Heart right ventricle (tissue), 16 donors: ENCODE results near the gene ZMIZ1. TPM values are rescaled to one million over a fixed set of nuclear protein-coding genes. Genes with fewer than 3 reads are reported as not detected.
A peak's percentile ranks its signal among the peaks of the same experiment; 100 is the strongest.

Experiments
- ATAC-seq, 8 donors: fragments of 200-7000 bp; cut with Tn5 transposase; one replicate each; pipeline ENCODE4 v1.9.1; 2020; ENCODE audit warnings: mild to moderate bottlenecking in 8 of 8, moderate library complexity in 8 of 8, moderate number of reproducible peaks in 1 of 8
- DNase-seq, 2 donors: peaks; one replicate each; pipeline ENCODE4 v3.0.0-alpha.2; 2020
- H3K27ac ChIP-seq, 10 donors: fragments of 200-600 bp; sonication (generic) in 2 of 10; one replicate each; pipeline versions ENCODE4 v1.5.0 to v1.8.0; 2020 to 2022; ENCODE audit warnings: mild to moderate bottlenecking in 3 of 10
- H3K27me3 ChIP-seq, 7 donors: fragments of 200-600 bp; one replicate each; pipeline ENCODE4 v1.8.0; 2021 to 2022; ENCODE audit warnings: mild to moderate bottlenecking in 2 of 7
- H3K36me3 ChIP-seq, 9 donors: fragments of 200-600 bp; sonication (generic) in 1 of 9; one replicate each; pipeline versions ENCODE4 v1.5.0 to v1.8.0; 2020 to 2022; ENCODE audit warnings: mild to moderate bottlenecking in 2 of 9
- H3K4me1 ChIP-seq, 9 donors: fragments of 200-600 bp; sonication (generic) in 1 of 9; one replicate each; pipeline versions ENCODE4 v1.5.0 to v1.8.0; 2020 to 2022; ENCODE audit warnings: mild to moderate bottlenecking in 4 of 9
- H3K4me3 ChIP-seq, 10 donors: fragments of 200-600 bp; sonication (generic) in 2 of 10; one replicate each; pipeline versions ENCODE4 v1.5.0 to v1.8.0; 2020 to 2022; ENCODE audit warnings: mild to moderate bottlenecking in 7 of 10, moderate library complexity in 2 of 10
- H3K9me3 ChIP-seq, 11 donors: fragments of 200-600 bp in 10 of 11; sonication (generic) in 2 of 11; one replicate each; pipeline versions ENCODE4 v1.5.0 to v1.8.0; 2013 to 2022; ENCODE audit warnings: mild to moderate bottlenecking in 2 of 11, control low read depth in 1 of 11, moderate library complexity in 1 of 11
- WGBS, 2 donors: extraction: QIAGEN DNeasy Blood & Tissue Kit; methylation state at CpG; one replicate each; pipeline ENCODE4 v1.1.7; 2013; ENCODE audit warnings: inconsistent platforms in 1 of 2; 5-methylcytosine and 5-hydroxymethylcytosine counted together
- intact Hi-C, 10 donors: fragments of 100-400 bp; cut with DNase I; formaldehyde crosslinking; loops; one replicate each; pipeline versions ENCODE4 v1.11.1 to v1.14.2; 2022
- polyA plus RNA-seq, 2 donors: library from polyadenylated mRNA; stranded (reverse); fragments of 200-250 nt; gene quantifications; one replicate each; pipeline ENCODE4 v1.2.3, GENCODE V29; 2013
- total RNA-seq, 10 donors: library from RNA; stranded (reverse); fragmentation: NEBNext Ultra II Directional in 3 of 10; extraction: Animal tissue kit (Norgen Biotek cat#: 25700) in 3 of 10; gene quantifications; one replicate each; pipeline versions ENCODE4 v1.2.1 to v1.2.4, GENCODE V29; 2021 to 2023
- TF ChIP-seq, protein P1 (sequence below), 9 donors: fragments of 200-600 bp; sonication (generic) in 2 of 9; IDR thresholded peaks; one replicate each; pipeline versions ENCODE4 v1.5.0 to v1.8.0; 2021 to 2022; ENCODE audit warnings: antibody characterized with exemption in 9 of 9, mild to moderate bottlenecking in 5 of 9, moderate library complexity in 1 of 9
- donor health status: Arrhythmogenic right ventricular cardiomyopathy.
- donor health status: ischemic (EF 13 %, LVEDD 7.1; RV severe dilation, severe dysfunction).
- donor health status: healthy with polysubstance abuse.
- donor health status: DM: no; HTN: yes; CAD: no.
- donor health status: DM: no; HTN: no; CAD: no.
- donor health status: ischemic (EF 25% LVEDD 6.9; RV normal size, moderate dysfunction).
- donor health status: ischemic (EF 25% LVEDD 5.7; RV mildly dilated, moderate dysfunction).
- donor health status: healthy.
- donor health status: DM: yes; HTN: yes; CAD: no.
- donor health status: Ischemic cardiomyopathy.
- donor health status: ischemic (EF 35%, LVEDD 5.7; RV mildly dilated, moderate dysfunction).
- donor health status: nonischemic (EF 11% LVEDD 7.7; RV severe dilation, severe dysfunction).
- donor health status: DM: yes; HTN: yes; CAD: no.
- donor health status: PGD.
- donor health status: ischemic (EF 29% LVEDD 5.4; RV normal size, mild dysfunction).
- donor health status: nonischemic (EF 23%, LVEDD 6.1; RV moderate dilation, normal function).

ZMIZ1 gene
- total and polyA plus RNA-seq, 12 donors, result 24.2 to 61.5 (median 49.8) TPM

DNA sequence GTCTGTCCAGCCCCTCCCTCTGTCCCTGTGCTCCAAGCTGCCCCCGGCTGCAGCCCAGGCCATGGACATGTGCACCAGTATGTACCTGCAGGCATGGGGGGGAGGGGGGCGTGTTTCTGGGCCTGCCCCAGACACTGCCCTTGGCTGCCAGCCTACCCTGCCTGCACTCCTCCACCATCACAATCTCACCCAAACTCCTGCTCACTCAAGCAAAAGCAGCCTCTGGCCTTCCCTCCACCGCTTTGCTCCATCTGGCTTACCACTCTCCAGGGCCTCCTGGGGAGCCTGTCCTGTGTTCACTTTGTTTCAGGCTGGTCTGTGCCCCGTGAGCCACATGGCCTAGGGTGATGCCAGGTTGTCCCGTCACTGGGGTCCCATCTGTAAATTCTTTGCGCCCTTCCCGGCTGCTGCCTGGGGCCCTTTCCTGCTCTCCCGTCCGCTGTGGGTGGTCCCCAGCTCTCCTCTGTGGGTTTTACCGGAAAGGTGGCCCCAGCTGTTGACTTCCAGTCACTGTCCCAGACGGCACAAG is 245.2 kb downstream of the ZMIZ1 start:
- no peaks in the 10 kb centered on the region for H3K27me3 ChIP-seq
- ATAC-seq (peak in 1 of 8 donors; percentile 3), DNase-seq (no peak)
- TF ChIP-seq, protein P1, sequence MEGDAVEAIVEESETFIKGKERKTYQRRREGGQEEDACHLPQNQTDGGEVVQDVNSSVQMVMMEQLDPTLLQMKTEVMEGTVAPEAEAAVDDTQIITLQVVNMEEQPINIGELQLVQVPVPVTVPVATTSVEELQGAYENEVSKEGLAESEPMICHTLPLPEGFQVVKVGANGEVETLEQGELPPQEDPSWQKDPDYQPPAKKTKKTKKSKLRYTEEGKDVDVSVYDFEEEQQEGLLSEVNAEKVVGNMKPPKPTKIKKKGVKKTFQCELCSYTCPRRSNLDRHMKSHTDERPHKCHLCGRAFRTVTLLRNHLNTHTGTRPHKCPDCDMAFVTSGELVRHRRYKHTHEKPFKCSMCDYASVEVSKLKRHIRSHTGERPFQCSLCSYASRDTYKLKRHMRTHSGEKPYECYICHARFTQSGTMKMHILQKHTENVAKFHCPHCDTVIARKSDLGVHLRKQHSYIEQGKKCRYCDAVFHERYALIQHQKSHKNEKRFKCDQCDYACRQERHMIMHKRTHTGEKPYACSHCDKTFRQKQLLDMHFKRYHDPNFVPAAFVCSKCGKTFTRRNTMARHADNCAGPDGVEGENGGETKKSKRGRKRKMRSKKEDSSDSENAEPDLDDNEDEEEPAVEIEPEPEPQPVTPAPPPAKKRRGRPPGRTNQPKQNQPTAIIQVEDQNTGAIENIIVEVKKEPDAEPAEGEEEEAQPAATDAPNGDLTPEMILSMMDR (IDR thresholded peaks at IDR 0.05), result no peak
- peaks cover 0 to 2% (median 0%) of the 10 kb centered on the region in 11 donors for H3K9me3 ChIP-seq
- H3K4me3 ChIP-seq, result no peak overlapping the region
- H3K4me1 ChIP-seq, result peaks cover 3 to 37% (median 8%) of the 10 kb centered on the region in 9 donors
- H3K36me3 ChIP-seq, result peaks cover 3 to 73% (median 40%) of the 10 kb centered on the region in 9 donors
- H3K27ac ChIP-seq, result no peak overlapping the region
- intact Hi-C loops, result no loop called here
- WGBS, 2 donors, result 82 to 83% methylated on average over 11 of the region's 11 CpGs

DNA sequence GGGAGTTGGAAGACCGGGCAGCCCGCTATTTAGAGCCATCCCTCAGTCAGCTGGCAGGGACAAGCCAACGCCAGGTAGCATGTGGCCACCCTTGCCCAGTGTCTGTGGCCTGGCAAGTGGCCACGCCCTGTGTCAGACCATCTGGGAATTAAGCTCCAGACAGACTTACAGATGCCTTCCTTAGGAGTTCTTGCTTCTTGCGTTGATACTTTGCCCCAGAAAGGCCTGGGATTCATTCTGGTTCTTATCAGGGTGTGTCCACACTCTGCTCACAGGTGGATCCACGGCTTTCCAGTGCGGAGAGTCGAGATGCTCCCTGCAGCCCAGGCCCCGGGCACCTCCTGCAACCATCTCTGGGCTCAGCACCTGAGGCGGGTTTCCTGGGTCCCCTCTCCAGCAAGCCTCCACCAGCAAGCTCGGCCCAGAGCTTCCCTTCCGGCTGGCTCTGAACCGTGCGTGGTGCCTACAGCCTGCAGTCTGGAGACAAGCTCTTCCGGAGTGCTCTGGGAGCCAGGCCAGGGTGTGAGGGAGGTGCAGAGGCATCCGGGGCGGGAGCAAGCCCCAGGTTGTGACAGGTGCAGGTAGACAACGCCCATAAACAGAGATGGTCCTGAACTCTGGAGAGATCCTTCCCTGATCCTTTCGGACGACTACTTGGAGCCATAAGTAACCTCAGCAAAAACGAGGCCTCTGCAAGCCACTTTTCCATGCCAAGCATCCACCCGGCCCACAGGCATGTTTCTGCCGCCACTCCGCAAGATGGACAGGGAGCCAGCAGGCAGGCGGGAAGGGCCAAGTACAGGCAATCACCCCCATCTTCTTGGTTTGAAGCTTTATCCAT is 246.2 kb downstream of the ZMIZ1 start:
- WGBS, 2 donors, result 82 to 86% methylated on average over 25 of the region's 25 CpGs
- Histone ChIP-seq H3K27me3 (no peaks in the 10 kb centered on the region), H3K36me3 (peaks cover 3 to 63% (median 32%) of the 10 kb centered on the region in 9 donors), H3K4me3 (no peak overlapping the region), H3K4me1 (peaks cover 3 to 37% (median 8%) of the 10 kb centered on the region in 9 donors), H3K27ac (no peak overlapping the region), H3K9me3 (peaks cover 0 to 5% (median 0%) of the 10 kb centered on the region in 11 donors)
- no peak for DNase-seq
- intact Hi-C loops, result no loop called here
- TF ChIP-seq, protein P1 (IDR thresholded peaks at IDR 0.05), result no peak
- ATAC-seq, result no peak

DNA sequence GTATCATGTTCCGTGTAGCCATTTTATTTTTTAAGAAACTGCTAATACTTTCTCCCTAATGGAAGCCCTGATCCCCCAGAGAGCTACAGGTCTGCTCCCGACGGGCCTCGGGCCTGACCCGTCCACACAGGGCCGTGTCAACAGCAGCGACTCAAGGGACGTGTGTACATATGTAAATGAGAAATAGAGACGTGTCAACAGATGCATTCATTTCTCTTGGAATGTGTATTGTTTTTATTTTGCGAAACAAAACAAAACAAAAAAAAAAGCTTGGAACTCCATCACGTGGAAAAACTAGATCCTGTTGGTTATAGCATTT is 246.8 kb downstream of the ZMIZ1 start:
- H3K4me3 ChIP-seq, result no peak overlapping the region
- DNase-seq, result no peak
- intact Hi-C loops, result no loop called here
- WGBS, 2 donors, result 78 to 81% methylated on average over 11 of the region's 11 CpGs
- H3K27ac ChIP-seq, result no peak overlapping the region
- peaks cover 0 to 5% (median 0%) of the 10 kb centered on the region in 11 donors for H3K9me3 ChIP-seq
- no peak for ATAC-seq
- TF ChIP-seq, protein P1 (IDR thresholded peaks at IDR 0.05), result no peak
- H3K4me1 ChIP-seq, result peaks cover 3 to 43% (median 8%) of the 10 kb centered on the region in 9 donors
- no peaks in the 10 kb centered on the region for H3K27me3 ChIP-seq
- peaks cover 3 to 57% (median 26%) of the 10 kb centered on the region in 9 donors for H3K36me3 ChIP-seq

DNA sequence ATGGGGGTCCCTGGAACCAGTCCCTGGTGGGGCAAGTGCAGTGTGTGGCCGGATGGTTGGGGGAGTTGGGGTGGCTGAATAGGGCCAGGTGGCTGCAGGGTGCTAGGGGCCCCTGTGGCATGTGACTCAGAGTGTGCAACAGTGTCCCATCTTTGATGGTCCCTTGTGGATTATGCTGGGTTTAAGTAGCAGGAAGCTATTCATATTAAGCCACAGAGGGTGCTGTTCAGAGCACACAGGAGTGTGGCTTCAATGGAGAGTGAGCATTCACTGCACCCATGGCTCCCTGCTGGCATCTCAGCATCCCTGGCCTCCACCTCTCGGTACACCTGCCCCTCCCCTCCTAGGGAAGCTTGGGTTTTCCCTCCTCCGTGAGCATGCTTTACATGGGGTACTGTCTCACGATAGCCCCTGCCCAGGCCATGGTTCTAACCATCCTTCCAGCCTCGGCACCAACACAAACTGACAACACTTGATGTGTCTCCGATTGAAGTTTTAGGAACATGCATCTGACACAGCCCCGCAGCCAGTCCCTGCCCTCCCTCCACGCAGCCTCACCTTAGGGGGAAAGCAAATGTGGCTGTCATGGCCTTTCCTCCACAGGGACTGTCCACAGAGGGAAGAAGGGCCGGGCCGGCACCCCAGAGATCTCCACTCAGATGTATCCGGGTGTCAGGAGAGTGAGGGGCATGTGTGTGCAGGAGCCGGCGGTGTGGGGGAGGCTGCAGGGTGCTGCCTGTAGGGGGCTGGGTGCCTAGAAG is 248.1 kb downstream of the ZMIZ1 start:
- WGBS, 2 donors, result 33 to 54% methylated on average over 13 of the region's 13 CpGs
- Histone ChIP-seq H3K4me1 (peaks cover 3 to 56% (median 8%) of the 10 kb centered on the region in 9 donors), H3K27ac (peak overlapping the region in 2 of 10 donors; percentile 4 to 65), H3K36me3 (peaks cover 3 to 44% (median 22%) of the 10 kb centered on the region in 9 donors), H3K27me3 (no peaks in the 10 kb centered on the region), H3K9me3 (peaks cover 0 to 5% (median 0%) of the 10 kb centered on the region in 11 donors), H3K4me3 (no peak overlapping the region)
- ATAC-seq, result peak in 7 of 8 donors; percentile 4 to 13 (median 7)
- TF ChIP-seq, protein P1 (IDR thresholded peaks at IDR 0.05), result no peak
- no peak for DNase-seq
- intact Hi-C loops, result no loop called here
